A673 (cell line): Measurements from ENCODE around the gene PNLIPRP2. TPM values are rescaled to one million over a fixed set of nuclear protein-coding genes. Genes with fewer than 3 reads are reported as not detected.

Source experiments
- BruUV-seq: library from RNA; stranded (reverse); fragments of 400-500 nt; replicated peaks from 2 replicates; lab custom pipeline; 2021; lab: Mats Ljungman, UMichigan
- CTCF ChIA-PET: fragments of 300-600 bp; sonication (Branson Sonifier 250); formaldehyde crosslinking; loops from one replicate; lab custom pipeline; 2022; ENCODE audit warnings: antibody characterized with exemption; lab: Charles Lee
- POLR2A ChIA-PET: fragments of 300-600 bp; sonication (Branson Sonifier 250); formaldehyde crosslinking; loops from one replicate; lab custom pipeline; 2022; ENCODE audit warnings: antibody characterized with exemption; ENCODE audit not compliant: low non-redundant PET; lab: Charles Lee
- DNase-seq: peaks from one replicate; pipeline ENCODE4 v3.0.0-alpha.2; 2015; ENCODE audit warnings: low spot score
- H3K27ac ChIP-seq: fragments of 200-600 bp; sonication (generic); 2 replicates; pipeline ENCODE4 v1.5.1; 2016; ENCODE audit warnings: mixed run types, low read depth, mild to moderate bottlenecking, mixed read lengths, antibody characterized with exemption, low read length; ENCODE audit not compliant: poor library complexity, severe bottlenecking
- H3K27me3 ChIP-seq: fragments of 200-600 bp; sonication (generic); replicated peaks from 2 replicates; pipeline ENCODE4 v1.6.1; 2017; ENCODE audit warnings: mixed run types, low read depth, mild to moderate bottlenecking, mixed read lengths, antibody characterized with exemption, low read length; ENCODE audit not compliant: insufficient read depth, poor library complexity
- H3K36me3 ChIP-seq: fragments of 200-600 bp; sonication (generic); 2 replicates; pipeline ENCODE4 v1.6.1; 2016; ENCODE audit warnings: mixed run types, mild to moderate bottlenecking, mixed read lengths, antibody characterized with exemption, low read length; ENCODE audit not compliant: insufficient read depth, poor library complexity, severe bottlenecking
- H3K4me1 ChIP-seq: fragments of 200-600 bp; sonication (generic); 2 replicates; pipeline ENCODE4 v1.6.1; 2017; ENCODE audit warnings: mixed run types, mild to moderate bottlenecking, mixed read lengths, antibody characterized with exemption, low read length; ENCODE audit not compliant: insufficient read depth, poor library complexity, severe bottlenecking
- H3K4me3 ChIP-seq: fragments of 200-600 bp; sonication (generic); 2 replicates; pipeline ENCODE4 v1.5.1; 2016; ENCODE audit warnings: low read depth, mixed run types, mild to moderate bottlenecking, mixed read lengths, low read length; ENCODE audit not compliant: poor library complexity, severe bottlenecking
- H3K9me3 ChIP-seq: fragments of 200-600 bp; sonication (generic); 2 replicates; pipeline ENCODE4 v1.6.1; 2016; ENCODE audit warnings: mixed run types, low read depth, mild to moderate bottlenecking, mixed read lengths, antibody characterized with exemption, low read length; ENCODE audit not compliant: poor library complexity, severe bottlenecking
- CTCF ChIP-seq: fragments of 300-800, 200-600 bp; sonication (generic); conservative IDR thresholded peaks from 2 replicates; pipeline ENCODE4 v1.5.1; 2017; ENCODE audit warnings: low read depth, mild to moderate bottlenecking, antibody characterized with exemption, low read length, moderate library complexity, mixed read lengths
- EZH2 ChIP-seq: fragments of 200-600 bp; sonication (generic); IDR thresholded peaks from 2 replicates; pipeline ENCODE4 v1.6.1; 2017; ENCODE audit warnings: borderline replicate concordance, low read depth, mild to moderate bottlenecking, mixed read lengths, antibody characterized with exemption, low read length; ENCODE audit not compliant: poor library complexity, severe bottlenecking
- intact Hi-C: fragments of 100-400 bp; cut with micrococcal nuclease; formaldehyde crosslinking; loops from one replicate; pipeline ENCODE4 v1.10.0; 2022; ENCODE audit not compliant: unreplicated experiment
- total RNA-seq: library from RNA; stranded (reverse); gene quantifications from 2 replicates; pipeline ENCODE4 v1.2.3, GENCODE V29; 2021

Gene PNLIPRP2
- total RNA-seq, 1 experiment from 2014 or later = not detected

- POLR2A ChIA-PET = no interaction called here
- DNase-seq = no peak
- CTCF ChIA-PET = no interaction called here
- H3K4me3 ChIP-seq = no peak overlapping the region
- H3K27ac ChIP-seq = no peak overlapping the region
- peaks cover 6% of the 10 kb centered on the region for H3K27me3 ChIP-seq
- H3K9me3 ChIP-seq = no peaks in the 10 kb centered on the region
- TF ChIP-seq CTCF = no peak
- no peak for TF ChIP-seq EZH2
- H3K36me3 ChIP-seq = no peaks in the 10 kb centered on the region
- intact Hi-C loops = no loop called here
- H3K4me1 ChIP-seq = no peaks in the 10 kb centered on the region
- BruUV-seq = no TSS peak
Observed at GRCh38 chr10:116669080-116669479, 48.3 kb downstream of the PNLIPRP2 start.

- POLR2A ChIA-PET = no interaction called here
Observed at GRCh38 chr10:116669832-116670644, 49.3 kb downstream of the PNLIPRP2 start.

GRCh38 chr10:116670706-116671105 lies 50.0 kb downstream of the PNLIPRP2 start:
- TF ChIP-seq EZH2 = no peak
- no peak for TF ChIP-seq CTCF
- no TSS peak for BruUV-seq
- Histone ChIP-seq H3K27me3 (peaks cover 9% of the 10 kb centered on the region), H3K4me3 (no peak overlapping the region), H3K4me1 (no peaks in the 10 kb centered on the region), H3K36me3 (no peaks in the 10 kb centered on the region), H3K9me3 (no peaks in the 10 kb centered on the region), H3K27ac (no peak overlapping the region)
- ChIA-PET CTCF (no interaction called here), POLR2A (no interaction called here)
- intact Hi-C loops = no loop called here
- no peak for DNase-seq

More at GRCh38 chr10:116669832-116670644, 49.3 kb downstream of the PNLIPRP2 start:
- peaks cover 9% of the 10 kb centered on the region for H3K27me3 ChIP-seq
- no peaks in the 10 kb centered on the region for H3K36me3 ChIP-seq
- H3K4me1 ChIP-seq = no peaks in the 10 kb centered on the region
- TF ChIP-seq CTCF (no peak), EZH2 (no peak)
- H3K27ac ChIP-seq = no peak overlapping the region
- intact Hi-C loops = no loop called here
- CTCF ChIA-PET = no interaction called here
- no TSS peak for BruUV-seq
- no peaks in the 10 kb centered on the region for H3K9me3 ChIP-seq
- DNase-seq = no peak
- H3K4me3 ChIP-seq = no peak overlapping the region
